ENCODE measurements around the gene ADAM15. TPM values are rescaled to one million over a fixed set of nuclear protein-coding genes. Genes with fewer than 3 reads are reported as not detected.

Gene ADAM15
- polyA plus RNA-seq, 3 donors = 44.5 to 202 (median 74.3) TPM

- Mint-ChIP-seq H3K27ac (peak overlapping the region in 2 of 7 donors; percentile 6 to 61), H3K9me3 (no peaks in the 10 kb centered on the region), H3K27me3 (ENCODE audit: low read depth in 3 of 3) (peaks cover 4 to 9% (median 8%) of the 10 kb centered on the region in 3 donors), H3K36me3 (peaks cover 43 to 57% of the 10 kb centered on the region in 2 donors), H3K4me3 (peak overlapping the region in 1 of 2 donors; percentile 20), H3K4me1 (peaks cover 33% of the 10 kb centered on the region)
- H3K36me3 ChIP-seq (replicated peaks in 1 of 2; ENCODE audit: control insufficient read depth in 1 of 2, insufficient read depth in 2 of 2, low read length in 2 of 2) = peaks cover 43 to 53% of the 10 kb centered on the region in 2 donors
- H3K4me3 ChIP-seq (replicated peaks in 1 of 3; ENCODE audit: low read depth in 2 of 3, low read length in 3 of 3) = no peak overlapping the region
- peak; percentile 79 to 83 (median 80) for DNase-seq
- H3K27ac ChIP-seq (ENCODE audit: low read depth in 1 of 2, low read length in 2 of 2) = no peak overlapping the region
- no peak overlapping the region for H3K4me2 ChIP-seq (replicated peaks; ENCODE audit: extremely low read depth, low read length, poor library complexity, severe bottlenecking)
- peaks cover 79% of the 10 kb centered on the region for H4K20me1 ChIP-seq (ENCODE audit: insufficient read depth, low read length)
- no peak overlapping the region for H2AFZ ChIP-seq (ENCODE audit: insufficient read depth, low read depth, low read length, poor library complexity, severe bottlenecking)
- peaks cover 8% of the 10 kb centered on the region for H3K79me2 ChIP-seq (ENCODE audit: insufficient read depth, low read length)
- no peaks in the 10 kb centered on the region for H3K9me3 ChIP-seq (replicated peaks in 1 of 2; ENCODE audit: control insufficient read depth in 1 of 2, insufficient read depth in 1 of 2, low read length in 2 of 2)
- peaks cover 0 to 5% of the 10 kb centered on the region in 2 donors for H3K27me3 ChIP-seq (ENCODE audit: control insufficient read depth in 2 of 2, insufficient read depth in 2 of 2, low read length in 2 of 2)
- no peak overlapping the region for H3K9ac ChIP-seq (ENCODE audit: insufficient read depth, low read length, poor library complexity, severe bottlenecking)
- peak; percentile 97 for TF ChIP-seq CTCF (IDR thresholded peaks at IDR 0.05)
- intact Hi-C loops (cut with micrococcal nuclease) = loop anchor here (5.0 kb wide), 2 partner anchors 59 to 89 kb away; partner anchors contain the start of genes CKS1B (in 1 of the 2), SHC1 (in 1 of the 2) and ZBTB7B (in 1 of the 2)
- WGBS (ENCODE audit: insufficient coverage) = 22% methylated on average over 12 of the region's 21 CpGs
- H3K4me1 ChIP-seq (ENCODE audit: control insufficient read depth in 1 of 2, insufficient read depth in 2 of 2, low read length in 2 of 2) = peaks cover 26 to 41% of the 10 kb centered on the region in 2 donors
Measured at GRCh38 chr1:155061381-155062150, 10.4 kb downstream of the ADAM15 start.

- H3K9ac ChIP-seq (ENCODE audit: insufficient read depth, low read length, poor library complexity, severe bottlenecking) = no peak overlapping the region
- Mint-ChIP-seq H3K4me1 (peaks cover 33% of the 10 kb centered on the region), H3K4me3 (peak overlapping the region in 1 of 2 donors; percentile 94)
Measured at GRCh38 chr1:155062151-155062686, 11.1 kb downstream of the ADAM15 start.

More at GRCh38 chr1:155062151-155062686, 11.1 kb downstream of the ADAM15 start:
- Mint-ChIP-seq H3K27me3 (ENCODE audit: low read depth in 3 of 3) (peaks cover 4 to 9% (median 8%) of the 10 kb centered on the region in 3 donors), H3K9me3 (no peaks in the 10 kb centered on the region), H3K36me3 (peaks cover 45 to 57% of the 10 kb centered on the region in 2 donors), H3K27ac (peak overlapping the region in 1 of 7 donors; percentile 31)
- Histone ChIP-seq H3K9me3 (replicated peaks in 1 of 2; ENCODE audit: control insufficient read depth in 1 of 2, insufficient read depth in 1 of 2, low read length in 2 of 2) (no peaks in the 10 kb centered on the region), H3K27me3 (ENCODE audit: control insufficient read depth in 2 of 2, insufficient read depth in 2 of 2, low read length in 2 of 2) (peaks cover 0 to 5% of the 10 kb centered on the region in 2 donors), H3K27ac (ENCODE audit: low read depth in 1 of 2, low read length in 2 of 2) (no peak overlapping the region), H3K4me1 (ENCODE audit: control insufficient read depth in 1 of 2, insufficient read depth in 2 of 2, low read length in 2 of 2) (peaks cover 26 to 41% of the 10 kb centered on the region in 2 donors), H3K4me2 (replicated peaks; ENCODE audit: extremely low read depth, low read length, poor library complexity, severe bottlenecking) (peak overlapping the region; percentile 97), H3K36me3 (replicated peaks in 1 of 2; ENCODE audit: control insufficient read depth in 1 of 2, insufficient read depth in 2 of 2, low read length in 2 of 2) (peaks cover 40 to 53% of the 10 kb centered on the region in 2 donors), H2AFZ (ENCODE audit: insufficient read depth, low read depth, low read length, poor library complexity, severe bottlenecking) (no peak overlapping the region), H3K79me2 (ENCODE audit: insufficient read depth, low read length) (peaks cover 7% of the 10 kb centered on the region), H3K4me3 (replicated peaks in 1 of 3; ENCODE audit: low read depth in 2 of 3, low read length in 3 of 3) (no peak overlapping the region), H4K20me1 (ENCODE audit: insufficient read depth, low read length) (peaks cover 77% of the 10 kb centered on the region)
- intact Hi-C loops (cut with micrococcal nuclease) = loop anchor here (5.0 kb wide), 2 partner anchors 60 to 90 kb away; partner anchors contain the start of genes CKS1B (in 1 of the 2), SHC1 (in 1 of the 2) and ZBTB7B (in 1 of the 2)
- WGBS (ENCODE audit: insufficient coverage) = 84% methylated on average over 21 of the region's 29 CpGs
- TF ChIP-seq CTCF (IDR thresholded peaks at IDR 0.05) = no peak
- DNase-seq = no peak

All from CD14-positive monocyte (primary cell).